HFFc6 (cell line): ENCODE data around the gene CHN1. TPM values are rescaled to one million over a fixed set of nuclear protein-coding genes. Genes with fewer than 3 reads are reported as not detected.
A peak's percentile ranks its signal among the peaks of the same experiment; 100 is the strongest.

Source experiments
- DNase-seq: peaks from one replicate; pipeline ENCODE4 v3.0.0-alpha.2; 2018
- H3K27ac Mint-ChIP-seq: 2 replicates; pipeline ENCODE4 v1.8.0; 2020; ENCODE audit warnings: mild to moderate bottlenecking, mixed read lengths
- H3K27me3 Mint-ChIP-seq: 2 replicates; pipeline ENCODE4 v1.8.0; 2021; ENCODE audit warnings: mild to moderate bottlenecking, moderate library complexity, mixed read lengths; ENCODE audit not compliant: insufficient read depth
- H3K36me3 Mint-ChIP-seq: 2 replicates; pipeline ENCODE4 v1.8.0; 2021; ENCODE audit warnings: low read depth, mixed read lengths
- H3K4me1 Mint-ChIP-seq: 2 replicates; pipeline ENCODE4 v1.8.0; 2020; ENCODE audit warnings: low read depth, mixed read lengths
- H3K4me3 Mint-ChIP-seq: 2 replicates; pipeline ENCODE4 v1.8.0; 2020; ENCODE audit warnings: mild to moderate bottlenecking, moderate library complexity, mixed read lengths
- H3K9me3 Mint-ChIP-seq: 2 replicates; pipeline ENCODE4 v1.8.0; 2020; ENCODE audit warnings: mild to moderate bottlenecking, mixed read lengths
- CTCF ChIP-seq: fragments of 200-600 bp; sonication (generic); IDR thresholded peaks from 2 replicates; pipeline ENCODE4 v1.5.0; 2021; ENCODE audit warnings: antibody characterized with exemption, mild to moderate bottlenecking
- total RNA-seq, 6 experiments: library from RNA; stranded (reverse); fragmentation: NEBNext Ultra II Directional; extraction: Animal tissue kit (Norgen Biotek cat#: 25700); gene quantifications; 2 replicates in 1 of 6; 3 replicates in 5 of 6; pipeline ENCODE4 v1.2.3, GENCODE V29; 2021

CHN1 gene
- total RNA-seq, 6 experiments from 2014 or later: 85.5 to 104 (median 97.2) TPM

DNA sequence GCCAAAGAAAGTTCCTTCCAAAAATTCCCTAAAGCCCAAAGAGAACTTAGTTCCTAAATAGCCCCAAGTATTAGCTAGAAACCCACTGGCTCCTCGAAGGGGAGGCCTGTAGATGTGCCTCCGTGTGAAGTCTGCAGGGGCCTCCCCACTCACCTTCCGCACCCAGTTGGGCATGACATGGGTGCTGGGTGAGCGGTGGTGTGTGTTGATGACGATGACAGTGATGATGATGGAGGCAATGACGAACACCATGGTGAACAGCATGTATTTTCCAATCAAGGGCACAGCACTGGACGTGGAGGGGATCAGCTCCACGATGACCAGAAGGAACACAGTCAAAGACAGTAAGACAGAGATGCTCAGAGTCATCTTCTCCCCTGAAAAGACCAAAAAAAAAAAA, 255.4 kb downstream of the CHN1 start:
- no peak overlapping the region for H3K4me3 Mint-ChIP-seq
- H3K27me3 Mint-ChIP-seq: peaks cover 2% of the 10 kb centered on the region
- DNase-seq: no peak
- TF ChIP-seq CTCF: no peak
- peaks cover 24% of the 10 kb centered on the region for H3K4me1 Mint-ChIP-seq
- H3K36me3 Mint-ChIP-seq: no peaks in the 10 kb centered on the region
- H3K9me3 Mint-ChIP-seq: no peaks in the 10 kb centered on the region
- no peak overlapping the region for H3K27ac Mint-ChIP-seq

DNA sequence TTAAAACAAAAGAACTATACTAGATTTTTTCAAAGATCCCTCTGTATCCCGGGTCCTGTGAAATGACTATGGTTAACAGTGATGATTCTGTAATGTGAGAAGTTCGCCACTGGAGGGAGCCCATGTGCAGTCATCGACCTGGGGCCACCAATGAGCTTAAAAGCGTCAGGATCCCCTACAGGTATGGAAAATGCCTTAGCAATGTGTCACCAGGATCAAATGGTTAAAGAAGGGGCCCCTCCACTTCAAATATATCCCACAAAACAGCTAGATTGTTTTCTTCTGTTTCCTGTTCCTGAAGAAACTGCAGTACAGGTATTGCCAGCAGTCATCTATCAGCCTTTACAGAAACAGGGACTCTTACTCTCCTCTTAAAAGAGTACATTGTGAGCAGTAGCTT, 256.2 kb downstream of the CHN1 start:
- DNase-seq: peak; percentile 33
- Mint-ChIP-seq H3K9me3 (no peaks in the 10 kb centered on the region), H3K4me1 (peaks cover 24% of the 10 kb centered on the region), H3K36me3 (no peaks in the 10 kb centered on the region), H3K27me3 (peaks cover 2% of the 10 kb centered on the region), H3K4me3 (no peak overlapping the region), H3K27ac (no peak overlapping the region)
- TF ChIP-seq CTCF: peak; percentile 93

Other genes with a start within 250 kb of the CHN1 start
- under 1 TPM in 1 of 6 experiments, not detected in 5; 0.14 TPM for gene CHRNA1, start 240.9 kb downstream of the CHN1 start, total RNA-seq
- 10 to 100 TPM; 34.1 to 43.9 (median 38.2) TPM for gene ATF2, start 162.8 kb upstream of the CHN1 start, total RNA-seq
- gene ATP5MC3, start 176.3 kb upstream of the CHN1 start, total RNA-seq: 100 to 1,000 TPM; 291 to 313 (median 301) TPM